Uterus (tissue), 4 donors: ENCODE data around the gene ACADL. TPM values are rescaled to one million over a fixed set of nuclear protein-coding genes. Genes with fewer than 3 reads are reported as not detected.

Experiments used
- DNase-seq, 2 donors: peaks; one replicate each; pipeline ENCODE4 v3.0.0-alpha.2; 2019 to 2020
- H3K27ac ChIP-seq, 2 donors: fragments of 200-600 bp; sonication (generic); 1 replicate in 1 of 2; 2 replicates in 1 of 2; pipeline ENCODE4 v1.5.1; 2016 to 2018
- H3K27me3 ChIP-seq, 2 donors: fragments of 200-600 bp; sonication (generic); one replicate each; pipeline ENCODE4 v1.5.1; 2018 to 2019; ENCODE audit warnings: control low read depth in 1 of 2
- H3K36me3 ChIP-seq, 2 donors: fragments of 200-600 bp; sonication (generic); one replicate each; pipeline ENCODE4 v1.5.1; 2019; ENCODE audit warnings: control low read depth in 1 of 2
- H3K4me1 ChIP-seq, 2 donors: fragments of 200-600 bp; sonication (generic); one replicate each; pipeline ENCODE4 v1.5.1; 2018 to 2019; ENCODE audit warnings: control low read depth in 1 of 2
- H3K4me3 ChIP-seq, 2 donors: fragments of 200-600 bp; sonication (generic); 1 replicate in 1 of 2; 2 replicates in 1 of 2; pipeline ENCODE4 v1.5.1; 2018 to 2019; ENCODE audit warnings: mild to moderate bottlenecking in 1 of 2
- H3K9me3 ChIP-seq, 2 donors: fragments of 200-600 bp; sonication (generic); one replicate each; pipeline ENCODE4 v1.5.1; 2019; ENCODE audit warnings: control low read depth in 1 of 2
- CTCF ChIP-seq, 4 experiments: fragments of 200-600 bp in 2 of 4; fragments of 450-650 bp in 2 of 4; sonication (generic) in 2 of 4; IDR thresholded peaks; one replicate each; pipeline ENCODE4 v1.5.1; 2016 to 2019; ENCODE audit warnings: antibody characterized with exemption in 4 of 4, mild to moderate bottlenecking in 2 of 4, moderate library complexity in 1 of 4
- POLR2A ChIP-seq, 2 donors: fragments of 450-650 bp; IDR thresholded peaks; one replicate each; pipeline ENCODE4 v1.6.1; 2016; ENCODE audit warnings: antibody characterized with exemption in 2 of 2, mild to moderate bottlenecking in 1 of 2, moderate library complexity in 1 of 2
- intact Hi-C: fragments of 100-400 bp; cut with DNase I; formaldehyde crosslinking; loops from one replicate; pipeline ENCODE4 v1.15.1; 2023; ENCODE audit warnings: low total_unique reads
- total RNA-seq, 4 donors: library from RNA; depleted of rRNA in 3 of 4; stranded (reverse); fragments of >200 nt in 3 of 4; gene quantifications; one replicate each; pipeline versions ENCODE4 v1.1.0 to v1.2.4, GENCODE V29; 2014 to 2023
- donor health status: DM: yes; HTN: yes; CAD: no.

The ACADL gene
- total RNA-seq, 4 donors from 2014 or later = 0.26 to 12.6 (median 8.1) TPM

- no peak overlapping the region for H3K27ac ChIP-seq
- peaks cover 0 to 3% of the 10 kb centered on the region in 2 donors for H3K4me1 ChIP-seq
- no peaks in the 10 kb centered on the region for H3K27me3 ChIP-seq
- H3K36me3 ChIP-seq = no peaks in the 10 kb centered on the region
- TF ChIP-seq POLR2A (IDR thresholded peaks at IDR 0.05) (no peak), CTCF (IDR thresholded peaks at IDR 0.05) (no peak)
- H3K9me3 ChIP-seq = no peaks in the 10 kb centered on the region
- DNase-seq = no peak
- no peak overlapping the region for H3K4me3 ChIP-seq
- intact Hi-C loops = loop anchor here (5.0 kb wide), 1 partner anchor 221 kb away; no protein-coding TSS in a partner anchor
Observed at GRCh38 chr2:210198326-210198725, 26.9 kb downstream of the ACADL start.

GRCh38 chr2:210197720-210198119 is 27.5 kb downstream of the ACADL start:
- intact Hi-C loops = loop anchor here (5.0 kb wide), 1 partner anchor 220 kb away; no protein-coding TSS in a partner anchor
- no peak for TF ChIP-seq POLR2A (IDR thresholded peaks at IDR 0.05)
- no peak for TF ChIP-seq CTCF (IDR thresholded peaks at IDR 0.05)

GRCh38 chr2:210195101-210195852 is 30.0 kb downstream of the ACADL start:
- intact Hi-C loops = loop anchor here (5.0 kb wide), 1 partner anchor 218 kb away; no protein-coding TSS in a partner anchor
- DNase-seq = no peak
- H3K27ac ChIP-seq = no peak overlapping the region
- no peaks in the 10 kb centered on the region for H3K36me3 ChIP-seq
- H3K4me3 ChIP-seq = no peak overlapping the region
- no peaks in the 10 kb centered on the region for H3K9me3 ChIP-seq
- TF ChIP-seq POLR2A (IDR thresholded peaks at IDR 0.05) (no peak), CTCF (IDR thresholded peaks at IDR 0.05) (peak; percentile 69 to 76 (median 70))
- no peaks in the 10 kb centered on the region for H3K27me3 ChIP-seq
- H3K4me1 ChIP-seq = peaks cover 0 to 3% of the 10 kb centered on the region in 2 donors

More at GRCh38 chr2:210197720-210198119, 27.5 kb downstream of the ACADL start:
- H3K36me3 ChIP-seq = no peaks in the 10 kb centered on the region
- H3K4me3 ChIP-seq = no peak overlapping the region
- H3K27ac ChIP-seq = no peak overlapping the region
- H3K9me3 ChIP-seq = no peaks in the 10 kb centered on the region
- no peaks in the 10 kb centered on the region for H3K27me3 ChIP-seq
- H3K4me1 ChIP-seq = peaks cover 0 to 3% of the 10 kb centered on the region in 2 donors
- DNase-seq = no peak

GRCh38 chr2:210190345-210190744 is 34.9 kb downstream of the ACADL start:
- intact Hi-C loops = no loop called here
- peaks cover 0 to 2% of the 10 kb centered on the region in 2 donors for H3K4me1 ChIP-seq
- H3K27me3 ChIP-seq = no peaks in the 10 kb centered on the region
- TF ChIP-seq POLR2A (IDR thresholded peaks at IDR 0.05) = no peak
- TF ChIP-seq CTCF (IDR thresholded peaks at IDR 0.05) = no peak
- H3K4me3 ChIP-seq = no peak overlapping the region
- no peak overlapping the region for H3K27ac ChIP-seq
- no peaks in the 10 kb centered on the region for H3K36me3 ChIP-seq
- peaks cover 0 to 4% of the 10 kb centered on the region in 2 donors for H3K9me3 ChIP-seq
- no peak for DNase-seq

GRCh38 chr2:210189452-210190138 is 35.7 kb downstream of the ACADL start:
- peaks cover 0 to 10% of the 10 kb centered on the region in 2 donors for H3K9me3 ChIP-seq
- intact Hi-C loops = no loop called here
- no peaks in the 10 kb centered on the region for H3K27me3 ChIP-seq
- DNase-seq = no peak
- TF ChIP-seq CTCF (IDR thresholded peaks at IDR 0.05) = no peak
- H3K4me3 ChIP-seq = no peak overlapping the region
- no peak overlapping the region for H3K27ac ChIP-seq
- H3K4me1 ChIP-seq = no peaks in the 10 kb centered on the region
- H3K36me3 ChIP-seq = no peaks in the 10 kb centered on the region
